Endothelial cell of umbilical vein (primary cell): ENCODE results near the gene NHSL2.

Source experiments
- EZH2 ChIP-seq: IDR thresholded peaks from 2 replicates; pipeline ENCODE4 v1.6.1; 2012; ENCODE audit warnings: borderline replicate concordance, low read depth, mild to moderate bottlenecking, moderate library complexity, low read length, inconsistent platforms; ENCODE audit not compliant: severe bottlenecking
- JUN ChIP-seq: IDR thresholded peaks from 2 replicates; pipeline ENCODE4 v1.6.1; 2011; ENCODE audit warnings: borderline replicate concordance, low read depth; ENCODE audit not compliant: insufficient read length, insufficient read depth
- POLR2A ChIP-seq: IDR thresholded peaks from 2 replicates; pipeline ENCODE4 v1.6.1; 2012; ENCODE audit warnings: low read depth, mild to moderate bottlenecking, control low read depth, low read length
- POLR2AphosphoS5 ChIP-seq: IDR thresholded peaks from 2 replicates; pipeline ENCODE4 v1.6.1; 2012; ENCODE audit warnings: low read depth, mild to moderate bottlenecking, control low read depth, low read length, moderate library complexity; ENCODE audit not compliant: insufficient read depth
- TF ChIP-seq, protein P1 (sequence below), 2 donors: IDR thresholded peaks; 1 replicate in 1 of 2; 2 replicates in 1 of 2; pipeline ENCODE4 v1.5.1; 2011; ENCODE audit warnings: low read length in 2 of 2, mild to moderate bottlenecking in 2 of 2, moderate library complexity in 2 of 2, control low read depth in 1 of 2, inconsistent platforms in 1 of 2, low read depth in 1 of 2; ENCODE audit not compliant: insufficient read depth in 1 of 2; ENCODE audit errors: extremely low read depth in 1 of 2

DNA sequence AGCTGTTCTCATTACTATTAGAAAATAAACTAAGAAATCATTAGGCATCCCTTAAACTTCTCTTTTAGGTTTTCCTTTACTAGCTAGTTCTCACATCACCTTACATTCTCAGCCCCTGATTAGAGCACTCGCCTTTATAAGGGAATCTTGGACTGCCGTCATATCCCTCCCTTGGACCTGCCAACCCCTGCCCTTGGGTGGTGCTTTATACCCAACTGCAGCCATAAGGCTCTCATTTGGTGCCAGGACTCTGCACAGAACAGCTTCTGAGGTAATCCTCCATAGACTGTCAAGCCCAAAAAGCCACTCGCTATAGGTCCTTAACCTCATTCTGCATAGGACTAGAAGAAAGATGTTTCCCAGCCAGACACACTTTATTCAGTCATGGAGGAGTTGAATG lies 67.5 kb downstream of the NHSL2 start:
- TF ChIP-seq JUN (no peak), POLR2AphosphoS5 (no peak), POLR2A (no peak), EZH2 (no peak)
- TF ChIP-seq, protein P1, sequence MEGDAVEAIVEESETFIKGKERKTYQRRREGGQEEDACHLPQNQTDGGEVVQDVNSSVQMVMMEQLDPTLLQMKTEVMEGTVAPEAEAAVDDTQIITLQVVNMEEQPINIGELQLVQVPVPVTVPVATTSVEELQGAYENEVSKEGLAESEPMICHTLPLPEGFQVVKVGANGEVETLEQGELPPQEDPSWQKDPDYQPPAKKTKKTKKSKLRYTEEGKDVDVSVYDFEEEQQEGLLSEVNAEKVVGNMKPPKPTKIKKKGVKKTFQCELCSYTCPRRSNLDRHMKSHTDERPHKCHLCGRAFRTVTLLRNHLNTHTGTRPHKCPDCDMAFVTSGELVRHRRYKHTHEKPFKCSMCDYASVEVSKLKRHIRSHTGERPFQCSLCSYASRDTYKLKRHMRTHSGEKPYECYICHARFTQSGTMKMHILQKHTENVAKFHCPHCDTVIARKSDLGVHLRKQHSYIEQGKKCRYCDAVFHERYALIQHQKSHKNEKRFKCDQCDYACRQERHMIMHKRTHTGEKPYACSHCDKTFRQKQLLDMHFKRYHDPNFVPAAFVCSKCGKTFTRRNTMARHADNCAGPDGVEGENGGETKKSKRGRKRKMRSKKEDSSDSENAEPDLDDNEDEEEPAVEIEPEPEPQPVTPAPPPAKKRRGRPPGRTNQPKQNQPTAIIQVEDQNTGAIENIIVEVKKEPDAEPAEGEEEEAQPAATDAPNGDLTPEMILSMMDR (IDR thresholded peaks at IDR 0.05; ENCODE audit: extremely low read depth in 1 of 2, insufficient read depth in 1 of 2, low read depth in 1 of 2, low read length in 2 of 2) = no peak
